HAP-1 (cell line): ENCODE data around the gene RHCG.

Experiments
- DNase-seq, 2 experiments: peaks; one replicate each; pipeline ENCODE4 v3.0.0-alpha.2; 2016 to 2020; ENCODE audit warnings: low spot score in 2 of 2
- H3K27me3 ChIP-seq: fragments of 250-450 bp; sonication (Bioruptor Pico); 2 replicates; pipeline ENCODE4 v1.5.1; 2020; ENCODE audit warnings: low read depth, mild to moderate bottlenecking, moderate library complexity
- H3K36me3 ChIP-seq: fragments of 250-450 bp; sonication (Bioruptor Pico); replicated peaks from 2 replicates; pipeline ENCODE4 v1.5.1; 2020; ENCODE audit warnings: mild to moderate bottlenecking
- H3K4me1 ChIP-seq: fragments of 250-450 bp; sonication (Bioruptor Pico); 2 replicates; pipeline ENCODE4 v1.5.1; 2020; ENCODE audit warnings: mild to moderate bottlenecking
- H3K4me3 ChIP-seq: fragments of 250-450 bp; sonication (Bioruptor Pico); 2 replicates; pipeline ENCODE4 v1.5.1; 2020; ENCODE audit warnings: mild to moderate bottlenecking, moderate library complexity
- H3K9me3 ChIP-seq: fragments of 250-450 bp; sonication (Bioruptor Pico); 2 replicates; pipeline ENCODE4 v1.5.1; 2020; ENCODE audit warnings: mild to moderate bottlenecking, moderate library complexity
- in situ Hi-C: fragments of 300-500 bp; cut with MboI; formaldehyde crosslinking; loops from 3 replicates; pipeline ENCODE4 v1.14.3; 2020; ENCODE audit warnings: low sequenced_read_pairs, inconsistent platforms, mixed read lengths

The RHCG gene

GRCh38 chr15:89515477-89515876 is 19.1 kb upstream of the RHCG start:
- in situ Hi-C loops, result no loop called here
- no peak for DNase-seq
- Histone ChIP-seq H3K27me3 (peaks cover 27% of the 10 kb centered on the region; the same call in 1 of the 2 replicates), H3K4me1 (no peaks in the 10 kb centered on the region), H3K4me3 (no peak overlapping the region), H3K36me3 (no peaks in the 10 kb centered on the region), H3K9me3 (no peaks in the 10 kb centered on the region)

- in situ Hi-C loops, result no loop called here
- Histone ChIP-seq H3K9me3 (no peaks in the 10 kb centered on the region), H3K4me1 (no peaks in the 10 kb centered on the region), H3K36me3 (no peaks in the 10 kb centered on the region), H3K4me3 (no peak overlapping the region), H3K27me3 (peaks cover 27% of the 10 kb centered on the region; the same call in 1 of the 2 replicates)
- DNase-seq, result no peak
These were observed 18.4 kb upstream of the RHCG start for GRCh38 chr15:89514596-89515406.

DNA sequence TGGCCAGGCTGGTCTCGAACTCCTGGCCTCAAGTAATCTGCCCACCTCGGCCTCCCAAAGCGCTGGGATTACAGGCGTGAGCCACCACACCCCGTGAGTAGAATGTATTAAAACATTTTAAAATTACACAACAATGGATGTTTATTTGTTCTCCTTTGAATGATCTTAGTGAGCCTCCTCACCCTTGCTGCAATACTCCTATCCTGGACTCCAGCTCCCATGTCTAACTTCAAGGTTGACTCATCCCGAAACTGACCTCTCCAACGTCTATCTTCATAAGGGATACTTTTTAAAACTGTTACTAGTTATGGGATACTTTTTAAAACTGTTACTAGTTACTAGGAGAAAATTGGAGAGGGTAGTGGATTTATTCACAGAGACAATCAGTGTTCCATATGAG is 17.8 kb upstream of the RHCG start:
- no peak for DNase-seq
- peaks cover 27% of the 10 kb centered on the region; the same call in 1 of the 2 replicates for H3K27me3 ChIP-seq
- no peaks in the 10 kb centered on the region for H3K9me3 ChIP-seq
- no peak overlapping the region for H3K4me3 ChIP-seq
- in situ Hi-C loops, result no loop called here
- no peaks in the 10 kb centered on the region for H3K4me1 ChIP-seq
- H3K36me3 ChIP-seq, result no peaks in the 10 kb centered on the region

DNA sequence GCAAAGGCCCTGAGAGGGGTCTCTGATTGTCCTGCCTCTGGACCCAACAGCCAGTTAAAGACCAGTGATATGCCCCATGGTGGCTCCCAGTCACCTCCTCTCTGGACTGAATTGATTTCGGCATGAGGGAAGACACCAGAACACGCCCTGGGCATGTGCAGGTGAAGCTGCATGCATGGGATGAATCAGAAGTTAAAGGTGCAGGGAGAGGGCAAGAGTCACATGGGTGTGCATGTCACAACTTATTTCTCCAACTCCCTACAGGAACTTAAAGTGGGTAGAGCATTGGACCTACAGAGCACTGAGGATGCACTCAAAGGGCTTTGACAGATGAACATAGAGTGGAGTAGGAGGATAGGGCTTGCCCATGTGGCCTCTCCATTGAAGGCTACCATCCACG is 16.9 kb upstream of the RHCG start:
- Histone ChIP-seq H3K4me3 (no peak overlapping the region), H3K36me3 (no peaks in the 10 kb centered on the region), H3K9me3 (no peaks in the 10 kb centered on the region), H3K4me1 (no peaks in the 10 kb centered on the region), H3K27me3 (peaks cover 27% of the 10 kb centered on the region; the same call in 1 of the 2 replicates)
- in situ Hi-C loops, result no loop called here
- DNase-seq, result no peak

DNA sequence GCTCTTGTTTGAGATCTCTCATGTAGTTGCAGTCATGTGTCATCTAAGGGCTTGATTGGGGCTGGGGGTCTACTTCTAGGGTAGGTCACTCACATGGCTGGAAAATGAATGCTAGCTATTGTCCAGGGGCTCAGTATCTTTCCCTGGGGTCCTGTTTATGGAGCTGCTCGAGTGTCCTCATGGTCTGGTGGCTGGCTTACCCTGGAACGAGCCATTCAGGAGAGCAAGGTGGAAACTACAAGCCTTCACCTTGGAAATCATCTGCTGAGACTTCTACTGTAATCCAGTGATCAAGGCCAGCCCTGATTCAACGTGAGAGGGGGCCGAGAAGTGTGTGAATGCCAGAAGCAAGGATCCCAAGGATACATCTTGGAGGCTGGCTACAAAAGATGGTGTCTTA is 16.2 kb upstream of the RHCG start:
- DNase-seq, result no peak
- in situ Hi-C loops, result no loop called here
- Histone ChIP-seq H3K4me3 (no peak overlapping the region), H3K36me3 (no peaks in the 10 kb centered on the region), H3K4me1 (no peaks in the 10 kb centered on the region), H3K9me3 (no peaks in the 10 kb centered on the region), H3K27me3 (peaks cover 27% of the 10 kb centered on the region; the same call in 1 of the 2 replicates)

GRCh38 chr15:89506026-89506686 is 9.8 kb upstream of the RHCG start:
- in situ Hi-C loops, result no loop called here

DNA sequence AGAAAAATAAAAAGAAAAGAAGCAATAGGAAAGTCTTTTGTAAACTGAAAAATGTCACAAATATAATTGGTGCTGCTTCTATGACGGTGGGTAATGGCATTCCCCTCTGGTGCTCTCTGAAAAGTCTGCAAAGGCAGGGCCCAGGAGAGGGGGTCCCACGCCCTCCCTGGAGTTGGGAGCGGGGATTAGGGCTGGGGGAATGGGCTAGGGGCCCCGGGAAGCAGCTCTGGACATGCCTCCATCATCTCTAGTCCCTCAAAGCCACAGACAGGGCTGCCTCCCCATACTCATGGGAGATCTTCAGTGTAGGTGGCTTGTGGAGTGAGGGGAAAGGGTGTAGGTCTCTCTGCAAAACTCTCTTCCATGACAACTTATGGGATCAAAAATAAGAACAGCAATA is 7.8 kb upstream of the RHCG start:
- H3K4me1 ChIP-seq, result no peaks in the 10 kb centered on the region

More at GRCh38 chr15:89506026-89506686, 9.8 kb upstream of the RHCG start:
- Histone ChIP-seq H3K9me3 (no peaks in the 10 kb centered on the region), H3K27me3 (no peaks in the 10 kb centered on the region), H3K36me3 (no peaks in the 10 kb centered on the region), H3K4me3 (no peak overlapping the region), H3K4me1 (no peaks in the 10 kb centered on the region)
- no peak for DNase-seq

DNA sequence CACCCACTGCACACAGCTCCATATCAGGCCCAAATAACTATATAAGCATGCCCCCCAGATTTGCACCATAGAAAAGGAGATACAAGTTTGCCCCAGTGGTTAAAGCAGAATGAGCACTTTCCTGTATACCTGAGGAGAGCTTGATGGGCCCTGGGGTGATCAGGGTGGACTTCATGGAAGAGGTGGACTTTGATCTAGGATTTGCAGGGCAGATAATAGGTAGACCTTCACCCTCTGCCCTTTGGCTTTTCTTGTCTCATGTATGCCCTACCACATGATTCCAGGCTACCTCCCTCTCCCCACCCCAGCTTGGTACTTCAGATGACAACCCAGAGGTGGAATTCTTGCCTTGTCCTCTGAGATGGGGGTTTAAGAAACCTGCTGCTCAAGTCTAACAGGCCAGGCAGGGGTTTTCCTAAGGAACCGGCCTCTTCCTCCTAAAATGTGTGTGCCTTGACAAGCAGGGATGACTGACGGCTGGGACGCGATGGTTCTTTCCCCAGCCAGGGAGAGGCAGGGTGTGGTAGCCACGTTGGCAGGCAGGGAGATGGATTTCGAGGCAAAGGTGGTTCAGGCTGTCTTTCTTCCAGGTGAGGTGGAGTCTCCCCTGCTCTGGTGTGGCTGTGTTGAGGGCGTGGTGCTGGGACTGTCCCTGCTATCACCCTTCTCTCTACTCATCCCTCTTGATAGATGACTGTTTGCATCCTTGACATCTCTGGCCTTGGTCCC is 6.6 kb upstream of the RHCG start:
- H3K36me3 ChIP-seq, result no peaks in the 10 kb centered on the region
- no peaks in the 10 kb centered on the region for H3K27me3 ChIP-seq
- no peaks in the 10 kb centered on the region for H3K9me3 ChIP-seq
- DNase-seq, result no peak
- in situ Hi-C loops, result no loop called here
- no peaks in the 10 kb centered on the region for H3K4me1 ChIP-seq
- no peak overlapping the region for H3K4me3 ChIP-seq

More for the DNA sequence above, 7.8 kb upstream of the RHCG start:
- no peak for DNase-seq
- Histone ChIP-seq H3K36me3 (no peaks in the 10 kb centered on the region), H3K27me3 (no peaks in the 10 kb centered on the region), H3K9me3 (no peaks in the 10 kb centered on the region), H3K4me3 (no peak overlapping the region)
- in situ Hi-C loops, result no loop called here

GRCh38 chr15:89501646-89502045 is 5.3 kb upstream of the RHCG start:
- no peaks in the 10 kb centered on the region for H3K9me3 ChIP-seq
- H3K4me1 ChIP-seq, result no peaks in the 10 kb centered on the region
- no peak for DNase-seq
- in situ Hi-C loops, result no loop called here
- H3K36me3 ChIP-seq, result no peaks in the 10 kb centered on the region
- H3K27me3 ChIP-seq, result 0 out of 2 replicates have a peak, but pooled peaks cover 7% of the 10 kb centered on the region
- H3K4me3 ChIP-seq, result no peak overlapping the region

DNA sequence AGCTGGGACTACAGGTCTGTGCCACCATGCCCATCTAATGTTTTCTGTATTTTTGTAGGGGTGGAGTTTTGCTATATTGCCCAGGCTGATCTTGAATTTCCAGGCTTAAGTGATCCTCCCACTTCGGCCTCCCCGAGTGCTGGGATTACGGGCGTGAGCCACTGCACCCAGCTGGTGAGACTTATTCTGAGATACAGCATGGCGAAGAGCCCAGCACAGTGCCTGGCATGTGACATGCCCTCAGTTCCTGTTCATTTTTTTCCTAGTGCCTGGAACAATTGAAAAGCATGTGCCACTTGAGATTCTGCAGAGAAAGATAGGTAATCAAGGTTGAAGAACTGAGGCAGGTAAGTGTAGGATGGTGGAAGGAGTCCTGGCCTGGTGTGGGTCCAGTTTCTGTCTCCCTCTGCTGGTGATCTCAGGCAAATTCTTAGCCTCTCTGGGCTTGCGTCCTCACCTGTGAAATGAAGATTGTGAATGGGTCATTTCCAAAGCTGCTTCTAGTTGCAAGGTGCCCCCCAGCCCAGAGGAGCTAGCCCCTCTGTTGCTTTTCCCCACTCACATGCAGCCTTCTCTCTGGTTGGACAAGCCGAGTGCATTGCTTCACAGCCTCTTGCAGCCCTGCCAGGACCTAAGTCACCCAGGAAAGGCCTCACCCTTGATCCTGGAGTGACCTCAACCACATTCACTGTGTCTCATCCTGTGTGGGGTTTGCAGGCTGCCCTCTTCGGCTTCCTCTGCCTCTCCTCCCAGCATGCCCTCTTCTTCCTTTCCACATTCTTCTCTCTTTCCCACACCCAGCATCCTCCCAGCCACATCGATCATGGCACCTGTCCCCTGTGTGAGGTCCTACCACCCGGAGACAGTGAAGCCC is 4.3 kb upstream of the RHCG start:
- 0 out of 2 replicates have a peak, but pooled peaks cover 7% of the 10 kb centered on the region for H3K27me3 ChIP-seq
- H3K4me3 ChIP-seq, result no peak overlapping the region
- no peaks in the 10 kb centered on the region for H3K36me3 ChIP-seq
- no peaks in the 10 kb centered on the region for H3K4me1 ChIP-seq
- in situ Hi-C loops, result no loop called here
- no peaks in the 10 kb centered on the region for H3K9me3 ChIP-seq
- DNase-seq, result no peak

DNA sequence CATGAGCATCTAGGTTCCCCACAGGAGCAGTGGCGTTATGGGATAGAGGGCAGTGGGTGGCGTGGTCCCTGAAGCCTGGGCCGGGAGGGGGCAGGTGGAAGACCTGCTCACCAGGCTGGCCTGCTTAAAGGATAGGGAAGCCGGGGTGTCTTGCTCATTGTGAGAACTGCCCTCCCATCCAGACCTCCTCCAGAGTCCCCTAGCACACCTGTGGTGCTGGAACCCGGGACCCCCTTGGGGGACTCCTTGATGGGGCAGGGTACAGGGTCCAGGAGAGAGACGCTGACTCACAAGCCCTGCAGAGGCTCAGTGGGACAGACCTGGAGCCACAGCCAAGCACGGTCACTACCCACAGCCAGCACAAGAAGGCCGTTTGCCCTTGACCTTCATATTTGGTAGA is 2.8 kb upstream of the RHCG start:
- no peaks in the 10 kb centered on the region for H3K9me3 ChIP-seq
- in situ Hi-C loops, result no loop called here
- no peaks in the 10 kb centered on the region for H3K36me3 ChIP-seq
- 0 out of 2 replicates have a peak, but pooled peaks cover 7% of the 10 kb centered on the region for H3K27me3 ChIP-seq
- no peaks in the 10 kb centered on the region for H3K4me1 ChIP-seq
- no peak overlapping the region for H3K4me3 ChIP-seq
- no peak for DNase-seq

- Histone ChIP-seq H3K4me1 (no peaks in the 10 kb centered on the region), H3K4me3 (no peak overlapping the region), H3K9me3 (no peaks in the 10 kb centered on the region), H3K27me3 (0 out of 2 replicates have a peak, but pooled peaks cover 7% of the 10 kb centered on the region), H3K36me3 (no peaks in the 10 kb centered on the region)
- in situ Hi-C loops, result no loop called here
- DNase-seq, result no peak
These were observed 2.2 kb upstream of the RHCG start for GRCh38 chr15:89498574-89498906.

GRCh38 chr15:89497231-89497630 is 848 bp upstream of the RHCG start:
- no peak for DNase-seq
- 0 out of 2 replicates have a peak, but pooled peaks cover 7% of the 10 kb centered on the region for H3K27me3 ChIP-seq
- no peaks in the 10 kb centered on the region for H3K4me1 ChIP-seq
- H3K4me3 ChIP-seq, result no peak overlapping the region
- in situ Hi-C loops, result no loop called here
- no peaks in the 10 kb centered on the region for H3K36me3 ChIP-seq
- H3K9me3 ChIP-seq, result no peaks in the 10 kb centered on the region
